Measurements from ENCODE around the gene COL16A1. TPM values are rescaled to one million over a fixed set of nuclear protein-coding genes. Genes with fewer than 3 reads are reported as not detected.
"Not testable (repeated sequence)": the region's sequence is repeated elsewhere in the genome, so short reads cannot be mapped to it uniquely, and the experiment has no call there.

Gene COL16A1
- total RNA-seq, 2 donors from 2014 or later = 0.73 to 1.6 TPM

GRCh38 chr1:31707059-31707600, 3.3 kb upstream of the COL16A1 start:
- not testable (repeated sequence) for H3K36me3 Mint-ChIP-seq; DNase-seq (ENCODE audit: low spot score); ATAC-seq; H3K9me3 Mint-ChIP-seq
- peak overlapping the region in 1 of 2 donors; percentile 22 for H3K27ac Mint-ChIP-seq
- H3K27me3 Mint-ChIP-seq = peaks cover 6 to 12% of the 10 kb centered on the region in 2 donors
- H3K4me3 Mint-ChIP-seq = peak overlapping the region; percentile 63
- H3K4me1 Mint-ChIP-seq (ENCODE audit: low read depth in 2 of 2) = peaks cover 44 to 47% of the 10 kb centered on the region in 2 donors

DNA sequence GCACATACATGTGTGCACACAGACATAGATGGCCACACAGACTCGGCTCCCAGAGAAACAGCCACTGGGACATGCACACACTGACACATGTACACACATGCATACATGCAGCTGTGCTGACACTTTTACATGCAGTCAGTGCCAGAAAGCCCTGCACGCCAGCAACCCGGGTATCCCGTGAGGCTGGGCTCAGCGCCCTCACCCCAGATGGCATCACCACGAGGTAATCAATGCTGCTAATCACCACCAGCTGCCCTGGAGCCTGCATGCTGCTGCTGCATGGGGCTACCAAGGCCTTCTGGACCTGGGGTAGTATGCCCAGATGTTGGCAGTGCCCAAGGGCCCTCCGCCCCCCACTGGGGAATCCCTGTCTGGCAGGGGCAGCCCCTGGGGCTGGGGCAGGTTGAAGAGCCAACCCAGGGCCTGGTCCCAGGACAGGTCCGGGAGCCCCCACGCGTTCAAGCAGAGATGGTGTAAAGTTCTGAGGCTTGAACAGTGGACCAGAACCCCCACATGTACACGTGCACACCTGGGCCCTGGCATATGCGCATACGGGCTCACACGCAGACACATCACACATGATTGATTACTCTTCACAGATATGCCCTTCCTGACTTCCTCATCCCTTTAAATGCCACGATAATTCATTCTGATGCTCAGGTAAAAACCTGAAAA, 2.7 kb upstream of the COL16A1 start:
- H3K4me1 Mint-ChIP-seq (ENCODE audit: low read depth in 2 of 2) = peaks cover 44 to 50% of the 10 kb centered on the region in 2 donors
- ATAC-seq (no peak), DNase-seq (ENCODE audit: low spot score) (no peak)
- H3K4me3 Mint-ChIP-seq = peak overlapping the region; percentile 63
- peak overlapping the region; percentile 22 to 31 for H3K27ac Mint-ChIP-seq
- no peaks in the 10 kb centered on the region for H3K9me3 Mint-ChIP-seq
- peaks cover 6 to 9% of the 10 kb centered on the region in 2 donors for H3K27me3 Mint-ChIP-seq
- H3K36me3 Mint-ChIP-seq = no peaks in the 10 kb centered on the region

DNA sequence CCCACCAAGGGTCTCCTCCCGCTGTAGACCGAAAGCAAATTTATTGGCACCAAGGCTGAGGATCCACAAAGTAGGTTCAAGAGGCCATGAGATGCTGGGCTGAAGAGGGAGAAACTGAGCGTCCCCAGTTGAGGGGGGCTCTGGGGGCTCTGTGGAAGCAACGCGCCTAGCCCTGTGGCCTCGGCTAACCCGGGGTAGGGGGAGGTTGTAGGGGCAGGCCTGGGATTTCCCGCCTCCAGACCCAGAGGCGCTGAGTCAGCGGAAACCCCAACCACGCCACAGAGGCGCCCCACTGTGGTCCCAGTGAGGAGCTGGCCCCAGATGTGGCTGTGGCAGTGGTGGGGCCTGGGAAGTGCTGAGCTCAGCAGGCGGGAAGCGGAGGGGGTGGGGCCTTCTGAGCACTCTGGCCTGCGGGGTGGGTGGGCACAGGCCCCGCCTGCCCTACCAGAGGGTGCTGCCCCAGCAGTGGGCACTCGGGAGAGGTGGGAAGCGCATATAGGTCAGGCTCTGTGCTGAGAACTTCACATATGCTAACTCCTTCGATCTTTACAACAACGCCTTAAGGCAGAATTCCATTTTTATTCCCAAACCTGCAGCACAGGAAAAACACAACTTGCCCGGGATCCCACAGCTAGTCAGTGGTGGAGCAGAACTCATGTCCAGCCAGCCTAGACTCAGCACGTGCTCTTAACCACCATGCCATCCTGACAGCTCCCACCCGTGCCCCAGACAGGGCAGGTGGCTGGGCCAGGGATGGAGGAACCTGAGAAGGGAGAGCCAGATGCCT, 1.5 kb upstream of the COL16A1 start:
- Mint-ChIP-seq H3K27me3 (peaks cover 6 to 9% of the 10 kb centered on the region in 2 donors), H3K9me3 (no peaks in the 10 kb centered on the region), H3K36me3 (no peaks in the 10 kb centered on the region), H3K27ac (peak overlapping the region; percentile 44 to 68), H3K4me3 (peak overlapping the region; percentile 74), H3K4me1 (ENCODE audit: low read depth in 2 of 2) (peaks cover 54 to 63% of the 10 kb centered on the region in 2 donors)
- ATAC-seq (peak; percentile 89 to 91), DNase-seq (ENCODE audit: low spot score) (peak; percentile 90)

GRCh38 chr1:31704271-31705079, 658 bp upstream of the COL16A1 start:
- no peak for DNase-seq (ENCODE audit: low spot score)
- H3K36me3 Mint-ChIP-seq = no peaks in the 10 kb centered on the region
- H3K27ac Mint-ChIP-seq = peak overlapping the region; percentile 44 to 68
- no peaks in the 10 kb centered on the region for H3K9me3 Mint-ChIP-seq
- peaks cover 62 to 71% of the 10 kb centered on the region in 2 donors for H3K4me1 Mint-ChIP-seq (ENCODE audit: low read depth in 2 of 2)
- H3K27me3 Mint-ChIP-seq = peaks cover 6 to 9% of the 10 kb centered on the region in 2 donors
- peak overlapping the region; percentile 74 for H3K4me3 Mint-ChIP-seq
- ATAC-seq = peak in 1 of 2 donors; percentile 4

GRCh38 chr1:31702836-31703404, 897 bp downstream of the COL16A1 start:
- H3K4me1 Mint-ChIP-seq (ENCODE audit: low read depth in 2 of 2) = peaks cover 58 to 71% of the 10 kb centered on the region in 2 donors
- DNase-seq (ENCODE audit: low spot score) = no peak
- no peaks in the 10 kb centered on the region for H3K9me3 Mint-ChIP-seq
- H3K27ac Mint-ChIP-seq = no peak overlapping the region
- ATAC-seq = no peak
- no peaks in the 10 kb centered on the region for H3K27me3 Mint-ChIP-seq
- no peaks in the 10 kb centered on the region for H3K36me3 Mint-ChIP-seq
- H3K4me3 Mint-ChIP-seq = no peak overlapping the region

DNA sequence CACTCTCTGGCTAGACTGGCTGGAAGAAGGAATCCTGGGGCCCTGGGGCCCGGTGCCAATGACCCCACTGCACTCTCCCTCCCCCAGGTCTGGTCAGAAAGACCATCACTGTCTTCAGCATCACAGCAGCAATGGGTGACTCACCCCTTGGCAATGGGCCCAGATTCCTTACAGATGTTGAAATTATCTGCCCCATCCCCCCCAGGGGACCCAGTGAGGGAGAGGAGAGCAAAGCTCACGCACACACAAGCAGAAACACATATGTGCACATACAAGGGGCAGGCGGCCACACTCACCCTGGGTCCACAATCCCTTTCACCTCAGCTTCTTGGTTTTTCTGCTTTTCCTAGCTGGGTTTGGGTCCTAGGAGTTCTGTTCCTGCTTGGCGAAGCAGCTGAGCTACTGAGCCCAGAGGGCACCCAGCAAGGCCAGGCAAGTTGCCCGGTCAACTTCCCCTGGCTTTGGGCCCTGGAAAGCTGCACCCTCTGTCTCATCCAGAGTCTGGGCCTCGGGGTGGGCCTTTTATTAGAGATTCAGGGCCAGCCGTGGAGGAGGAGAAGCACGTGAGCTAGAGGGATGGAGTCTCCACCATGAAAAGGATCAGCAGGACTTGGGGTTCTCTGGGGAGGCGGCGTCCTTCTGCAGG, 2.6 kb downstream of the COL16A1 start:
- Mint-ChIP-seq H3K36me3 (no peaks in the 10 kb centered on the region), H3K27ac (peak overlapping the region in 1 of 2 donors; percentile 48), H3K9me3 (no peaks in the 10 kb centered on the region), H3K27me3 (no peaks in the 10 kb centered on the region), H3K4me1 (ENCODE audit: low read depth in 2 of 2) (peaks cover 53 to 64% of the 10 kb centered on the region in 2 donors), H3K4me3 (no peak overlapping the region)
- no peak for ATAC-seq
- DNase-seq (ENCODE audit: low spot score) = no peak

DNA sequence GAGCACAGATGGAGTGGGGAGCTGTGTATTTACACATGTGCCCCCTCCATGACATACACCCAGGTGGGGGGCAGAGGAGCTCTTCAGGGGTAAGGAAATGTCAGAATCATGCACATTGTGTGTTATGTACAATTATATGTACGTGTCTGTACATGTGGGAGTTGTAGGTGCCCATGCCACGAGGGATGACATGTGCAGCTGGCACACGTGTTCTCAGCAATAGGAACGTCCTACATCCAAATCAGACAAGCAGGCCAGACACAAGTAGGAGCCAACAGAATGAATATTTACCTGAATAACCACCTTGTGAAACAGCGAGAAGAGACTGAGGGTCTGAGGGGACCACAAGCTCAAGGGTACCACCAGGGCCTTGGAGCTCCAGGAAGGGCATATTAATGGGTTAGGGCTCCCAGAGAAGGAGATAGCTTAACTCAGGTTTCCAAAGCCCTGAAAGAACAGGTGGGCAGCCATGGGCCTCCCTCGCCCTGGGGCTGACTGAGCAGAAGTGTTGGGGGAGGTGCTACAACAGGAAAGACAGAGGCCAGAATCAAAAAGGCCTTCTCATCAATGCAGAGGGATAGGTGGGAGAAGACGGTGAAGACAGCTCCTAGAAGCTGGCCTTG, 3.2 kb downstream of the COL16A1 start:
- DNase-seq (ENCODE audit: low spot score) = no peak
- H3K4me1 Mint-ChIP-seq (ENCODE audit: low read depth in 2 of 2) = peaks cover 47 to 58% of the 10 kb centered on the region in 2 donors
- H3K27ac Mint-ChIP-seq = peak overlapping the region in 1 of 2 donors; percentile 48

GRCh38 chr1:31699341-31699891, 4.4 kb downstream of the COL16A1 start:
- ATAC-seq = peak; percentile 62 to 69

More for the DNA sequence above, 3.2 kb downstream of the COL16A1 start:
- Mint-ChIP-seq H3K9me3 (no peaks in the 10 kb centered on the region), H3K4me3 (no peak overlapping the region), H3K27me3 (no peaks in the 10 kb centered on the region), H3K36me3 (no peaks in the 10 kb centered on the region)
- ATAC-seq = no peak

GRCh38 chr1:31697369-31697984, 6.3 kb downstream of the COL16A1 start:
- Mint-ChIP-seq H3K36me3 (no peaks in the 10 kb centered on the region), H3K4me1 (ENCODE audit: low read depth in 2 of 2) (peaks cover 35 to 46% of the 10 kb centered on the region in 2 donors), H3K27ac (peak overlapping the region in 1 of 2 donors; percentile 49), H3K9me3 (no peaks in the 10 kb centered on the region), H3K27me3 (no peaks in the 10 kb centered on the region), H3K4me3 (peak overlapping the region; percentile 13)
- no peak for DNase-seq (ENCODE audit: low spot score)
- no peak for ATAC-seq

More at GRCh38 chr1:31699341-31699891, 4.4 kb downstream of the COL16A1 start:
- H3K27ac Mint-ChIP-seq = no peak overlapping the region
- peak overlapping the region; percentile 2 for H3K4me3 Mint-ChIP-seq
- peaks cover 36 to 48% of the 10 kb centered on the region in 2 donors for H3K4me1 Mint-ChIP-seq (ENCODE audit: low read depth in 2 of 2)
- peak; percentile 69 for DNase-seq (ENCODE audit: low spot score)
- H3K27me3 Mint-ChIP-seq = no peaks in the 10 kb centered on the region
- no peaks in the 10 kb centered on the region for H3K36me3 Mint-ChIP-seq
- H3K9me3 Mint-ChIP-seq = no peaks in the 10 kb centered on the region

DNA sequence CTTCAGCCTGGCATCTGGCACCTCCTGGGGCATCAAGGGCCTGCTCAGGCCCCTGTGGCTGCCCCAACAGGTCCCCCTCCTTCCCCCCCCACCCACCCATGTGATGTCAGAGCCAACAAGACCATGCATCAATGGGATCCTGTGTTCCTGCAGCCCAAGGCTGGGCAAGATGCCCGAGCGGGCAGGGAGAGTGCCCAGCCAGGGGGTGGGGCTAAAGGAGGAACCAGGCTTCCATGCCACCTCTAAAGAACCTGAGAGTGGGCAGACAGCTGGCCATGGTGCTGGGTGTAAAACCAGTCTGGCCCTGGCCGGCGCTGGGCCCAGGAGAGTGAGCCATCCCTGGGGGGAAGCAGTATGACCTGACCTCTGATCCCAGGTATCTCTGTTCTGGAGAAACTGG, 7.6 kb downstream of the COL16A1 start:
- peaks cover 34 to 35% of the 10 kb centered on the region in 2 donors for H3K4me1 Mint-ChIP-seq (ENCODE audit: low read depth in 2 of 2)
- H3K9me3 Mint-ChIP-seq = no peaks in the 10 kb centered on the region
- DNase-seq (ENCODE audit: low spot score) (no peak), ATAC-seq (no peak)
- H3K36me3 Mint-ChIP-seq = no peaks in the 10 kb centered on the region
- H3K27ac Mint-ChIP-seq = no peak overlapping the region
- no peak overlapping the region for H3K4me3 Mint-ChIP-seq
- no peaks in the 10 kb centered on the region for H3K27me3 Mint-ChIP-seq

DNA sequence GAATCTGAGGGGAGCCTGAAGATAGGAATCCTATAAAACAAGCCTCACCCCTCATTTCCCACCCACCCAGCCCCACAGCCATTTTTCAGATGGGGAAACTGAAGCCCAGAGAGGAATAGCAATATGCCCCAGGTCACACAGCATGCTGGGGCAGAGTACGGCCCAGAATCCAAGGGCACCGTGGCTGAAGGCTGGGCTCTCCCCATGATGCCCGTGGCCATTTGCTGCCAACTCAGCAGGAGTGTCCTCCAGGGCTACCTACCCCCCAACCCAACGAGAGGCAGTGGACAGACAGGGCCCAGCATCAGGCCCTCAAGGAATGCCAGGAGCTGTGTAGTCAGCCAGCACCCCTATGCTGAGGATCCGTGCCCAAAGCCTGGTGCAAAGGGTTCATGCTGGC, 8.5 kb downstream of the COL16A1 start:
- Mint-ChIP-seq H3K9me3 (no peaks in the 10 kb centered on the region), H3K4me3 (no peak overlapping the region), H3K27me3 (no peaks in the 10 kb centered on the region), H3K27ac (no peak overlapping the region), H3K36me3 (no peaks in the 10 kb centered on the region), H3K4me1 (ENCODE audit: low read depth in 2 of 2) (peaks cover 25 to 26% of the 10 kb centered on the region in 2 donors)
- ATAC-seq (no peak), DNase-seq (ENCODE audit: low spot score) (no peak)

DNA sequence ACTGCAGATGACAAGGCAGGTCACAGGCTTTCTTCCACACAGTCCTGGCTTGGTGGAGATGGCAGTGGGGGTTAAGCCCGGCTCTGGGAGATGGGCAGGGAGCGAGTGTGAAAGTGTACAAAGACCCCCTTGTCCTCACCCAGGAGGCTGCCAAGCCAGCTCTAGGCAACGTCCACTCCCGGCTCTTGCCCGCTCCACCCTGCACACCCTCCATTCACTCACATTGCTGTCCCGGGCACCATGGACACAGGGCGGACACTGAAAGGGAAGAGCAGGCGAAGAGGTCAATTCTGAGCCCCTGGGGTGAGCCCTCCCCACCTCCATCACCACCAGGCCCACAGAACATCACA, 8.9 kb downstream of the COL16A1 start:
- no peaks in the 10 kb centered on the region for H3K27me3 Mint-ChIP-seq
- H3K4me1 Mint-ChIP-seq (ENCODE audit: low read depth in 2 of 2) = peaks cover 21 to 22% of the 10 kb centered on the region in 2 donors
- no peaks in the 10 kb centered on the region for H3K9me3 Mint-ChIP-seq
- no peak for ATAC-seq
- no peak overlapping the region for H3K27ac Mint-ChIP-seq
- no peak for DNase-seq (ENCODE audit: low spot score)
- H3K36me3 Mint-ChIP-seq = no peaks in the 10 kb centered on the region
- H3K4me3 Mint-ChIP-seq = no peak overlapping the region
